SW480 (cell line): Measurements from ENCODE around the gene FPR2.
"Not testable (repeated sequence)": the region's sequence is repeated elsewhere in the genome, so short reads cannot be mapped to it uniquely, and the experiment has no call there.

ENCODE experiments used
- DNase-seq: peaks from one replicate; pipeline ENCODE4 v3.0.0-alpha.2; 2016; ENCODE audit warnings: low spot score

The FPR2 gene

GRCh38 chr19:51806571-51806970 lies 45.6 kb downstream of the FPR2 start:
- DNase-seq: not testable (repeated sequence)

GRCh38 chr19:51807111-51807701 lies 46.2 kb downstream of the FPR2 start:
- peak; percentile 13 for DNase-seq

GRCh38 chr19:51807925-51808324 lies 46.9 kb downstream of the FPR2 start:
- DNase-seq: no peak

GRCh38 chr19:51808333-51808986 lies 47.5 kb downstream of the FPR2 start:
- peak; percentile 48 for DNase-seq

- DNase-seq: no peak
These were observed 48.8 kb downstream of the FPR2 start for GRCh38 chr19:51809787-51810186.

- DNase-seq: peak; percentile 52
These were observed 49.2 kb downstream of the FPR2 start for GRCh38 chr19:51810223-51810622.

GRCh38 chr19:51811344-51811743 lies 50.4 kb downstream of the FPR2 start:
- DNase-seq: no peak

GRCh38 chr19:51815043-51815442 lies 54.1 kb downstream of the FPR2 start:
- DNase-seq: no peak

- DNase-seq: no peak
These were observed 55.7 kb downstream of the FPR2 start for GRCh38 chr19:51816711-51817110.

GRCh38 chr19:51820011-51820410 lies 59.0 kb downstream of the FPR2 start:
- no peak for DNase-seq
